GM21447 (cell line): ENCODE measurements around the gene HMCN2.

ENCODE experiments used
- ATAC-seq: cut with Tn5 transposase; IDR thresholded peaks from one replicate; pipeline ENCODE4 v1.9.1; 2021; ENCODE audit not compliant: unreplicated experiment

Gene HMCN2

GRCh38 chr9:130305381-130305780 lies 39.8 kb downstream of the HMCN2 start:
- no peak for ATAC-seq

- no peak for ATAC-seq
These were observed 41.5 kb downstream of the HMCN2 start for GRCh38 chr9:130306823-130307666.

GRCh38 chr9:130307667-130307943 lies 42.0 kb downstream of the HMCN2 start:
- no peak for ATAC-seq

- ATAC-seq, result no peak
These were observed 42.6 kb downstream of the HMCN2 start for GRCh38 chr9:130308081-130308571.

GRCh38 chr9:130309689-130310455 lies 44.3 kb downstream of the HMCN2 start:
- ATAC-seq, result no peak

GRCh38 chr9:130310456-130310855 lies 44.9 kb downstream of the HMCN2 start:
- no peak for ATAC-seq

- ATAC-seq, result no peak
These were observed 45.4 kb downstream of the HMCN2 start for GRCh38 chr9:130311003-130311402.

- no peak for ATAC-seq
These were observed 46.0 kb downstream of the HMCN2 start for GRCh38 chr9:130311408-130312140.

GRCh38 chr9:130313103-130313858 lies 47.7 kb downstream of the HMCN2 start:
- ATAC-seq, result no peak

- ATAC-seq, result no peak
These were observed 50.1 kb downstream of the HMCN2 start for GRCh38 chr9:130315446-130316226.

GRCh38 chr9:130316430-130316829 lies 50.9 kb downstream of the HMCN2 start:
- no peak for ATAC-seq

GRCh38 chr9:130319300-130319699 lies 53.7 kb downstream of the HMCN2 start:
- ATAC-seq, result no peak

- ATAC-seq, result no peak
These were observed 54.6 kb downstream of the HMCN2 start for GRCh38 chr9:130319944-130320712.

GRCh38 chr9:130320723-130321481 lies 55.3 kb downstream of the HMCN2 start:
- no peak for ATAC-seq

- ATAC-seq, result no peak
These were observed 56.0 kb downstream of the HMCN2 start for GRCh38 chr9:130321539-130321938.

GRCh38 chr9:130323051-130323745 lies 57.6 kb downstream of the HMCN2 start:
- no peak for ATAC-seq

- no peak for ATAC-seq
These were observed 60.4 kb downstream of the HMCN2 start for GRCh38 chr9:130325921-130326320.
